ENCODE data around the gene WDR45B. TPM values are rescaled to one million over a fixed set of nuclear protein-coding genes. Genes with fewer than 3 reads are reported as not detected.

Gene WDR45B
- total and polyA plus RNA-seq, 9 donors = 43.0 to 99.3 (median 79.3) TPM

- no peak for DNase-seq
- H3K4me3 ChIP-seq = no peak overlapping the region
- no peaks in the 10 kb centered on the region for H3K36me3 ChIP-seq
- H3K9me3 ChIP-seq = no peaks in the 10 kb centered on the region
- H3K4me1 ChIP-seq (ENCODE audit: insufficient read depth) = peaks cover 8% of the 10 kb centered on the region
- no peaks in the 10 kb centered on the region for H3K27me3 ChIP-seq
- TF ChIP-seq POLR2A (IDR thresholded peaks at IDR 0.05) = no peak
- no peak for TF ChIP-seq EP300 (IDR thresholded peaks at IDR 0.05)
- TF ChIP-seq CTCF (IDR thresholded peaks at IDR 0.05) = no peak
- H3K27ac ChIP-seq = no peak overlapping the region
- intact Hi-C loops (cut with DNase I) = no loop called here
Observed at GRCh38 chr17:82633343-82633742, 14.9 kb downstream of the WDR45B start.

- Histone ChIP-seq H3K4me1 (ENCODE audit: insufficient read depth) (peaks cover 12% of the 10 kb centered on the region), H3K4me3 (no peak overlapping the region), H3K27ac (no peak overlapping the region), H3K27me3 (no peaks in the 10 kb centered on the region), H3K36me3 (no peaks in the 10 kb centered on the region), H3K9me3 (no peaks in the 10 kb centered on the region)
- 37 to 51% (median 41%) methylated on average over 8 of the region's 8 CpGs for WGBS, 3 donors
- TF ChIP-seq EP300 (IDR thresholded peaks at IDR 0.05) = no peak
- no peak for TF ChIP-seq POLR2A (IDR thresholded peaks at IDR 0.05)
- no peak for TF ChIP-seq CTCF (IDR thresholded peaks at IDR 0.05)
- DNase-seq = peak in 1 of 5 donors; percentile 30
- intact Hi-C loops (cut with DNase I) = no loop called here
Observed at GRCh38 chr17:82632451-82632850, 15.8 kb downstream of the WDR45B start.

GRCh38 chr17:82631544-82631943, 16.7 kb downstream of the WDR45B start:
- TF ChIP-seq CTCF (IDR thresholded peaks at IDR 0.05) (no peak), EP300 (IDR thresholded peaks at IDR 0.05) (no peak), POLR2A (IDR thresholded peaks at IDR 0.05) (no peak)
- 63 to 92% (median 88%) methylated on average over 6 of the region's 6 CpGs for WGBS, 3 donors
- no peaks in the 10 kb centered on the region for H3K36me3 ChIP-seq
- H3K27me3 ChIP-seq = no peaks in the 10 kb centered on the region
- H3K4me3 ChIP-seq = no peak overlapping the region
- peaks cover 15% of the 10 kb centered on the region for H3K4me1 ChIP-seq (ENCODE audit: insufficient read depth)
- H3K27ac ChIP-seq = no peak overlapping the region
- H3K9me3 ChIP-seq = no peaks in the 10 kb centered on the region
- intact Hi-C loops (cut with DNase I) = no loop called here
- no peak for DNase-seq

- TF ChIP-seq CTCF (IDR thresholded peaks at IDR 0.05) = no peak
- TF ChIP-seq EP300 (IDR thresholded peaks at IDR 0.05) = no peak
- TF ChIP-seq POLR2A (IDR thresholded peaks at IDR 0.05) = no peak
- DNase-seq = no peak
- 76 to 81% (median 79%) methylated on average over 12 of the region's 12 CpGs for WGBS, 3 donors
- Histone ChIP-seq H3K9me3 (no peaks in the 10 kb centered on the region), H3K36me3 (no peaks in the 10 kb centered on the region), H3K4me1 (ENCODE audit: insufficient read depth) (peaks cover 15% of the 10 kb centered on the region), H3K27ac (no peak overlapping the region), H3K4me3 (no peak overlapping the region), H3K27me3 (no peaks in the 10 kb centered on the region)
- intact Hi-C loops (cut with DNase I) = no loop called here
Observed at GRCh38 chr17:82630212-82630611, 18.0 kb downstream of the WDR45B start.

- Histone ChIP-seq H3K4me3 (no peak overlapping the region), H3K9me3 (no peaks in the 10 kb centered on the region), H3K27me3 (no peaks in the 10 kb centered on the region), H3K4me1 (ENCODE audit: insufficient read depth) (peaks cover 15% of the 10 kb centered on the region), H3K36me3 (no peaks in the 10 kb centered on the region), H3K27ac (no peak overlapping the region)
- no peak for DNase-seq
- intact Hi-C loops (cut with DNase I) = no loop called here
- TF ChIP-seq CTCF (IDR thresholded peaks at IDR 0.05) (no peak), POLR2A (IDR thresholded peaks at IDR 0.05) (no peak), EP300 (IDR thresholded peaks at IDR 0.05) (no peak)
- WGBS, 3 donors = 59 to 69% (median 68%) methylated on average over 8 of the region's 8 CpGs
Observed at GRCh38 chr17:82629748-82630147, 18.5 kb downstream of the WDR45B start.

Data from ovary (tissue), 9 donors.